PC-9 (cell line): ENCODE measurements around the gene TBC1D2. TPM values are rescaled to one million over a fixed set of nuclear protein-coding genes. Genes with fewer than 3 reads are reported as not detected.

ENCODE experiments used
- BruUV-seq: library from RNA; stranded (reverse); fragments of 400-500 nt; replicated peaks from 2 replicates; lab custom pipeline; 2021; lab: Mats Ljungman, UMichigan
- CTCF ChIA-PET: fragments of 300-600 bp; sonication (Branson Sonifier 250); formaldehyde crosslinking; loops from one replicate; lab custom pipeline; 2022; ENCODE audit warnings: antibody characterized with exemption; lab: Charles Lee
- POLR2A ChIA-PET: fragments of 300-600 bp; sonication (Branson Sonifier 250); formaldehyde crosslinking; loops from one replicate; lab custom pipeline; 2022; ENCODE audit warnings: antibody characterized with exemption; ENCODE audit not compliant: unreplicated experiment; lab: Charles Lee
- DNase-seq, 2 experiments: peaks; one replicate each; pipeline versions ENCODE4 v3.0.0 to v3.0.0-alpha.2; 2015 to 2022; ENCODE audit warnings: mixed read lengths in 1 of 2
- H2AFZ ChIP-seq: fragments of 200-600 bp; sonication (generic); 2 replicates; pipeline ENCODE4 v1.8.1; 2017; ENCODE audit warnings: antibody characterized with exemption
- H3F3A ChIP-seq: fragments of 200-600 bp; sonication (generic); 2 replicates; pipeline ENCODE4 v1.8.1; 2017; ENCODE audit warnings: antibody characterized with exemption, mild to moderate bottlenecking, low read depth; ENCODE audit not compliant: insufficient read depth
- H3K27ac ChIP-seq: fragments of 200-600 bp; sonication (generic); 2 replicates; pipeline ENCODE4 v1.6.1; 2016; ENCODE audit warnings: mixed run types
- H3K27me3 ChIP-seq: fragments of 200-600 bp; sonication (generic); 2 replicates; pipeline ENCODE4 v1.6.1; 2016; ENCODE audit warnings: low read depth, mixed run types; ENCODE audit not compliant: insufficient read depth
- H3K36me3 ChIP-seq: fragments of 200-600 bp; sonication (generic); 2 replicates; pipeline ENCODE4 v1.6.1; 2016; ENCODE audit warnings: low read depth, mixed run types
- H3K4me1 ChIP-seq: fragments of 200-600 bp; sonication (generic); replicated peaks from 2 replicates; pipeline ENCODE4 v1.6.1; 2016; ENCODE audit warnings: mixed run types; ENCODE audit not compliant: insufficient read depth
- H3K4me2 ChIP-seq: fragments of 200-600 bp; sonication (generic); 2 replicates; pipeline ENCODE4 v1.6.1; 2017; ENCODE audit warnings: mixed run types
- H3K4me3 ChIP-seq: fragments of 200-600 bp; sonication (generic); 2 replicates; pipeline ENCODE4 v1.6.1; 2016; ENCODE audit warnings: mixed run types
- H3K79me2 ChIP-seq: fragments of 200-600 bp; sonication (generic); 2 replicates; pipeline ENCODE4 v1.6.1; 2017; ENCODE audit warnings: low read depth, mixed run types
- H3K9me2 ChIP-seq: fragments of 200-600 bp; sonication (generic); 2 replicates; pipeline ENCODE4 v1.8.1; 2017; ENCODE audit warnings: mild to moderate bottlenecking; ENCODE audit not compliant: insufficient read depth
- H3K9me3 ChIP-seq: fragments of 200-600 bp; sonication (generic); 2 replicates; pipeline ENCODE4 v1.8.1; 2016; ENCODE audit warnings: low read depth; ENCODE audit not compliant: insufficient read depth
- H4K20me1 ChIP-seq: fragments of 200-600 bp; sonication (generic); 2 replicates; pipeline ENCODE4 v1.8.1; 2017; ENCODE audit not compliant: insufficient read depth
- EZH2 ChIP-seq: fragments of 200-600 bp; sonication (generic); IDR thresholded peaks from 2 replicates; pipeline ENCODE4 v1.8.0; 2017; ENCODE audit warnings: antibody characterized with exemption, low read depth
- intact Hi-C: fragments of 100-400 bp; cut with micrococcal nuclease; formaldehyde crosslinking; loops from one replicate; pipeline ENCODE4 v1.10.0; 2022; ENCODE audit not compliant: unreplicated experiment
- total RNA-seq: library from RNA; stranded (reverse); gene quantifications from 2 replicates; pipeline ENCODE4 v1.2.3, GENCODE V29; 2021
- TF ChIP-seq, protein P1 (sequence below): fragments of 200-600 bp; sonication (generic); conservative IDR thresholded peaks from 2 replicates; pipeline ENCODE4 v1.6.1; 2017; ENCODE audit warnings: mixed run types, antibody characterized with exemption, mild to moderate bottlenecking, moderate library complexity

TBC1D2 gene
- total RNA-seq, 1 experiment from 2014 or later = 44.7 TPM

DNA sequence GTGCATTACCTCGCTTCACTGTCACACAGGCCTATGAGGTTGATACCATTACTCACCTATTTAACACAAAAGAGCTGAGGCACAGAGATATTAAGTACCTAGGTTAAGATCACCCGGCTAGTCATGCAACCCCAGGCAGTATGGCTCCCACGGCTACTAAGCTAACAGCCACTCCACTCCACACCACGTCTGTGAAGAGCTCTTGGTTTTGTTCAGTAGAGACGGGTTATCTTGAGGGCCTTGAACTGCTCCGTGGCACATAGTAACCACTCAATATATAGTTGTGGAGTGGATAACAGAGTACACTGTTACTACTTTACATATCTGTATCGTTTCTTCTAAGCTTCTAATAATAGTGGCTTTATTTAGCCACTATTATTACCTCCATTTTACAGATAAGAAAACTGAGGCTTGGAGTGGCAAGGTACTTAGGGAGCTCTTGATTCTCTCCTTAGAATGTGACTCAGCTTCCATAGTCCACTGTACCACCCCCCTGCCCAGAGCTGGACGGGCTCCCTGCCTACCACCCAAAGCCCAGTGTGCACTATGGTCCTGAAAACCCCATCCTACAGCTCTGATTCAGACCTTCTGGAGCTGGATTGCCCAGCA lies 62.0 kb downstream of the TBC1D2 start:
- peak overlapping the region; percentile 46; the same call in 1 of the 2 replicates for H3K27ac ChIP-seq
- H3K27me3 ChIP-seq = no peaks in the 10 kb centered on the region
- DNase-seq = no peak
- no peaks in the 10 kb centered on the region for H3K9me2 ChIP-seq
- no TSS peak for BruUV-seq
- H3K79me2 ChIP-seq = 0 out of 2 replicates have a peak, but pooled peaks cover 5% of the 10 kb centered on the region
- H3K4me1 ChIP-seq = peaks cover 16% of the 10 kb centered on the region
- ChIA-PET CTCF (interaction anchor here (0.6 to 1.6 kb wide), 4 partner anchors 45 to 120 kb away, joined by 4 to 7 read pairs (median 4); no protein-coding TSS in a partner anchor), POLR2A (interaction anchor here (0.6 to 0.7 kb wide), 4 partner anchors 15 to 26 kb away, joined by 3 to 9 read pairs (median 5); no protein-coding TSS in a partner anchor)
- peak overlapping the region; percentile 93 for H2AFZ ChIP-seq
- no peaks in the 10 kb centered on the region for H4K20me1 ChIP-seq
- H3K9me3 ChIP-seq = no peaks in the 10 kb centered on the region
- H3K4me2 ChIP-seq = peak overlapping the region; percentile 82
- peak overlapping the region; percentile 63 for H3K4me3 ChIP-seq
- intact Hi-C loops = loop anchor here (1.0 to 5.0 kb wide), 2 partner anchors 72 to 271 kb away; partner anchors contain the start of gene TRMO
- no peaks in the 10 kb centered on the region for H3K36me3 ChIP-seq
- H3F3A ChIP-seq = peaks cover 13% of the 10 kb centered on the region; the same call in 1 of the 2 replicates
- TF ChIP-seq, protein P1, sequence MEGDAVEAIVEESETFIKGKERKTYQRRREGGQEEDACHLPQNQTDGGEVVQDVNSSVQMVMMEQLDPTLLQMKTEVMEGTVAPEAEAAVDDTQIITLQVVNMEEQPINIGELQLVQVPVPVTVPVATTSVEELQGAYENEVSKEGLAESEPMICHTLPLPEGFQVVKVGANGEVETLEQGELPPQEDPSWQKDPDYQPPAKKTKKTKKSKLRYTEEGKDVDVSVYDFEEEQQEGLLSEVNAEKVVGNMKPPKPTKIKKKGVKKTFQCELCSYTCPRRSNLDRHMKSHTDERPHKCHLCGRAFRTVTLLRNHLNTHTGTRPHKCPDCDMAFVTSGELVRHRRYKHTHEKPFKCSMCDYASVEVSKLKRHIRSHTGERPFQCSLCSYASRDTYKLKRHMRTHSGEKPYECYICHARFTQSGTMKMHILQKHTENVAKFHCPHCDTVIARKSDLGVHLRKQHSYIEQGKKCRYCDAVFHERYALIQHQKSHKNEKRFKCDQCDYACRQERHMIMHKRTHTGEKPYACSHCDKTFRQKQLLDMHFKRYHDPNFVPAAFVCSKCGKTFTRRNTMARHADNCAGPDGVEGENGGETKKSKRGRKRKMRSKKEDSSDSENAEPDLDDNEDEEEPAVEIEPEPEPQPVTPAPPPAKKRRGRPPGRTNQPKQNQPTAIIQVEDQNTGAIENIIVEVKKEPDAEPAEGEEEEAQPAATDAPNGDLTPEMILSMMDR = no peak
- TF ChIP-seq EZH2 = no peak

DNA sequence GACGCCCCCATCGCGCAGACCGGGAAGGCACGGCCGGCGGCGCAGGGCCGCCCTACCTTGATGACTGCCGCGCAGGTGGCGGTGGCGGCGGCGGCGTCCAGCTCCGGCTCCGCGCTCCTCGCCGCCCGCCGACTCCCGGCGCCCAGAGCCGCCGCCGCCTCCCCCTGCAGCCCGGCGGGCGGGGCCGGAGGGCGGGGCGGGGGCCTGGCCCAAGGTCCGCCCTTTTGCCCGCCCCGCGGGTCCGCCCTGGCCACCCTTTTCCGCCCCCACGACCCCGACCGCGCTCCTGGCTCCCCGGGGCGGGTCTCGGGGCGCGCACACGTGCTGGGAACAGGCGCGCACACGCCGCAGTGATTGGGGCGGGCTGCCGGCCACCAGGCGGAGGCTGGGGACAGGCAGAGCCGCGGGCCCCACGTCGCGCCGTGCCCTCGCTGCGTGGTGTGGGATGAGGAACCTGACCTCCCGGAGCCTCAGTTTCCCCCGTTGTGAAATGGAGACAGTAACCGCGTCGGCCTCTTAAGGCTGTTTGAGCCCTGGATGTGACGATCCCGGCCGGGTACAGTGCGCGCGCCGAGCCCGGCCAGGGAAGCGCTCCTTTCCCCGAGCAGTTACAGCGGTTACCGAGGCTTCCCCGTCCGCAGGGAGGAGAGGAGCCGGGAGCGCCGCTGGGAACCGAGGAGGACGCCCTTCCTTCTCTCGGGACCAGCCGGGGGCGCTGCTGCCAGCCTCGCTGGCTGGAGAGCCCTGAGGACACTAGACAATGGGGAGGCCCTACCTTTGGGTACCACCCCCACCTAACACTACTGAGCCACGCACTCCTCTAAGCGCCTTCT lies 62.7 kb downstream of the TBC1D2 start, which contains the start of gene CORO2A:
Gene CORO2A, minus strand, starts transcription at position 135 of the 833 bp plus-strand sequence. CDS start 34,977 bp downstream, outside the sequence.
- H3K4me1 ChIP-seq = peaks cover 16% of the 10 kb centered on the region
- TSS peak; percentile 93 for BruUV-seq
- peak within 1 kb of the TSS; percentile 93 for H2AFZ ChIP-seq
- H3K27ac ChIP-seq = peak within 1 kb of the TSS; percentile 46
- no peaks in the 10 kb centered on the region for H3K9me2 ChIP-seq
- H3K4me2 ChIP-seq = peak within 1 kb of the TSS; percentile 82
- H3K36me3 ChIP-seq = no peaks in the 10 kb centered on the region
- peaks cover 13% of the 10 kb centered on the region; the same call in 1 of the 2 replicates for H3F3A ChIP-seq
- H3K9me3 ChIP-seq = no peaks in the 10 kb centered on the region
- 0 out of 2 replicates have a peak, but pooled peaks cover 5% of the 10 kb centered on the region for H3K79me2 ChIP-seq
- TF ChIP-seq, protein P1 = peak; percentile 62; the same call in 1 of the 2 replicates
- no peak for TF ChIP-seq EZH2
- H3K27me3 ChIP-seq = no peaks in the 10 kb centered on the region
- peak; percentile 74 to 93 for DNase-seq
- CTCF ChIA-PET = interaction anchor here (0.6 to 1.6 kb wide), 5 partner anchors 44 to 119 kb away, joined by 3 to 7 read pairs (median 4); partner anchors contain the start of gene TRIM14
- intact Hi-C loops = loop anchor here (1.0 to 5.0 kb wide), 6 partner anchors 46 to 270 kb away; partner anchors contain the start of genes ANP32B and TRMO
- POLR2A ChIA-PET = interaction anchor here (0.6 to 1.2 kb wide), 7 partner anchors 14 to 478 kb away, joined by 3 to 8 read pairs (median 4); partner anchors contain the start of gene TRIM14
- no peaks in the 10 kb centered on the region for H4K20me1 ChIP-seq
- H3K4me3 ChIP-seq = peak within 1 kb of the TSS; percentile 63
